ENCODE measurements around the gene SERINC3. TPM values are rescaled to one million over a fixed set of nuclear protein-coding genes. Genes with fewer than 3 reads are reported as not detected.

SERINC3 gene
- total and polyA plus RNA-seq, 2 of the 8 experiments (the other 6 are each of a cell fraction or from before 2014, with no cell fraction given), result 47.2 to 66.0 TPM

DNA sequence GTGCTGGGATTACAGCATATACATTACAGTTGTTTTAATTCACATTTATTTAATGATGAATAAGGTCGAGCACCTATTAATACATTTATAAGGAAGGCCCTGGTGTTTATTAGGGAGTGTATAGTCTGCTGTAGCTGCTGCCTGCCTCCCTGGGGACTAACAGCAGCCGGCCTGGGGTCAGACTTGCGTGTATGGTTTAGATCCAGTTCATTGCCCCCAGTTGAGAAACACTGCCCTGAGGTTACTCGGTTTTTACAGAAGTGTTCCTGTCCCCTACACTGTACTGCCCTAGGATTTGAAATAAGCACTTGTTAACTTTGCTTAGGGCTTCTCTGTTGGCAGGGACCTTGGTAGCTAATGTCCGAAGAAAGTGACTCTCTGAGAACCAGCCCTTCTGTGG, 42.2 kb downstream of the SERINC3 start:
- POLR2A ChIA-PET (ENCODE audit: partially characterized antibody), result interaction anchor here (1.3 to 1.7 kb wide), 2 partner anchors 9 to 15 kb away, joined by 3 to 5 read pairs; no protein-coding TSS in a partner anchor
- H4K5ac ChIP-seq (ENCODE audit: insufficient read length, low read depth, low read length), result no peak overlapping the region
- H3K79me2 ChIP-seq (ENCODE audit: control insufficient read depth in 1 of 2, insufficient read depth in 2 of 2, low read length in 2 of 2), result peaks cover 0 to 13% of the 10 kb centered on the region in 2 experiments; a peak in 2 of 4 replicates
- no peak overlapping the region for H3K18ac ChIP-seq (ENCODE audit: extremely low read depth, low read length)
- H3K4me3 ChIP-seq (ENCODE audit: extremely low read depth in 1 of 4, insufficient read depth in 2 of 4, low read depth in 3 of 4, low read length in 4 of 4), result no peak overlapping the region
- H4K20me1 ChIP-seq (replicated peaks in 1 of 2; ENCODE audit: control insufficient read depth in 1 of 2, insufficient read depth in 2 of 2, low read length in 2 of 2), result no peaks in the 10 kb centered on the region
- no peak overlapping the region for H4K91ac ChIP-seq (replicated peaks; ENCODE audit: insufficient read length, low read length)
- no peak overlapping the region for H3K14ac ChIP-seq (ENCODE audit: insufficient read length)
- H2AK5ac ChIP-seq (ENCODE audit: low read depth, low read length), result no peak overlapping the region
- H3K27ac ChIP-seq (ENCODE audit: low read depth, low read length), result no peak overlapping the region
- H3K79me1 ChIP-seq (ENCODE audit: low read depth, low read length), result no peaks in the 10 kb centered on the region
- H2AFZ ChIP-seq (ENCODE audit: low read length), result no peak overlapping the region
- H3K23ac ChIP-seq (ENCODE audit: insufficient read length), result no peak overlapping the region
- no peak overlapping the region for H3K4ac ChIP-seq (replicated peaks; ENCODE audit: insufficient read length, low read depth, low read length)
- no peak overlapping the region for H3K56ac ChIP-seq (replicated peaks; ENCODE audit: insufficient read length, low read depth, low read length)
- H3K23me2 ChIP-seq (ENCODE audit: low read depth, low read length), result peaks cover 7% of the 10 kb centered on the region
- CTCF ChIA-PET (ENCODE audit: partially characterized antibody), result interaction anchor here (0.5 to 0.6 kb wide), 2 partner anchors 45 to 259 kb away, joined by 3 to 4 read pairs; no protein-coding TSS in a partner anchor
- no peak overlapping the region for H2BK5ac ChIP-seq (ENCODE audit: low read depth, low read length)
- H2BK20ac ChIP-seq (ENCODE audit: low read length), result no peak overlapping the region
- H2BK120ac ChIP-seq (replicated peaks; ENCODE audit: low read depth, low read length), result no peak overlapping the region
- H3K27me3 ChIP-seq (replicated peaks in 1 of 4; ENCODE audit: control insufficient read depth in 3 of 4, extremely low read depth in 1 of 4, insufficient read depth in 3 of 4, low read length in 3 of 4), result no peaks in the 10 kb centered on the region
- no peak overlapping the region for H2BK12ac ChIP-seq (ENCODE audit: low read depth, low read length)
- H3K4me1 ChIP-seq (replicated peaks in 1 of 4; ENCODE audit: control insufficient read depth in 3 of 4, insufficient read depth in 4 of 4, low read length in 3 of 4), result peaks cover 2 to 11% (median 3%) of the 10 kb centered on the region in 4 experiments; a peak in 5 of 7 replicates
- FAIRE-seq (no peak), DNase-seq (ENCODE audit: low read depth in 1 of 2, low spot score in 2 of 2) (no peak)
- no peak overlapping the region for H4K8ac ChIP-seq (ENCODE audit: extremely low read depth, insufficient read depth, low read length)
- H3K9ac ChIP-seq (replicated peaks in 1 of 4; ENCODE audit: extremely low read depth in 1 of 4, low read depth in 3 of 4, low read length in 3 of 4), result no peak overlapping the region
- H3K4me2 ChIP-seq (ENCODE audit: insufficient read depth in 1 of 2, low read depth in 2 of 2, low read length in 2 of 2), result no peak overlapping the region
- H3K9me3 ChIP-seq (ENCODE audit: insufficient read depth in 2 of 2, low read depth in 1 of 2, low read length in 1 of 2), result no peaks in the 10 kb centered on the region
- 88% methylated on average over 5 of the region's 5 CpGs; no CpG with 5 or more reads in 1 of the 2 experiments for WGBS, 2 experiments (ENCODE audit: extremely low coverage in 1 of 2, insufficient coverage in 1 of 2, insufficient read length in 1 of 2, insufficient replicate concordance in 2 of 2, low coverage in 1 of 2, low lambda C conversion rate in 2 of 2, missing lambda C conversion rate in 1 of 2)
- TF ChIP-seq TAF7 (optimal IDR thresholded peaks at IDR 0.05; ENCODE audit: borderline replicate concordance, low read depth, low read length) (no peak), GTF2F1 (IDR thresholded peaks at IDR 0.05; ENCODE audit: borderline replicate concordance, low read depth, low read length) (no peak), GABPA (IDR thresholded peaks at IDR 0.05; ENCODE audit: borderline replicate concordance, insufficient read depth, low read length) (no peak), KDM1A (IDR thresholded peaks at IDR 0.05; ENCODE audit: borderline replicate concordance, low read length) (no peak), NANOG (IDR thresholded peaks at IDR 0.05; ENCODE audit: insufficient read depth, low read depth, low read length, poor library complexity, severe bottlenecking) (no peak), ASH2L (IDR thresholded peaks at IDR 0.05; ENCODE audit: low read length) (no peak)
- H3K36me3 ChIP-seq (ENCODE audit: control insufficient read depth in 2 of 4, insufficient read depth in 4 of 4, low read length in 3 of 4), result peaks cover 3 to 10% (median 7%) of the 10 kb centered on the region in 4 experiments; a peak in 6 of 8 replicates
- no peak overlapping the region for H2BK15ac ChIP-seq (ENCODE audit: low read length)
